Right lobe of liver (tissue), 4 donors: ENCODE results near the gene FLNB.

Source experiments
- POLR2A ChIP-seq: fragments of 450-650 bp; IDR thresholded peaks from one replicate; pipeline ENCODE4 v1.6.1; 2017; ENCODE audit warnings: antibody characterized with exemption, mild to moderate bottlenecking
- TF ChIP-seq, protein P1 (sequence below), 4 donors: fragments of 200-600 bp in 3 of 4; fragments of 450-650 bp in 1 of 4; IDR thresholded peaks; one replicate each; pipeline versions ENCODE4 v1.5.1 to v1.8.0; 2016 to 2022; ENCODE audit warnings: antibody characterized with exemption in 4 of 4, mild to moderate bottlenecking in 2 of 4
- donor health status: DM: no; HTN: no; CAD: no.
- donor health status: DM: no; HTN: no; CAD: no.
- donor health status: DM: no; HTN: yes; CAD: no.

DNA sequence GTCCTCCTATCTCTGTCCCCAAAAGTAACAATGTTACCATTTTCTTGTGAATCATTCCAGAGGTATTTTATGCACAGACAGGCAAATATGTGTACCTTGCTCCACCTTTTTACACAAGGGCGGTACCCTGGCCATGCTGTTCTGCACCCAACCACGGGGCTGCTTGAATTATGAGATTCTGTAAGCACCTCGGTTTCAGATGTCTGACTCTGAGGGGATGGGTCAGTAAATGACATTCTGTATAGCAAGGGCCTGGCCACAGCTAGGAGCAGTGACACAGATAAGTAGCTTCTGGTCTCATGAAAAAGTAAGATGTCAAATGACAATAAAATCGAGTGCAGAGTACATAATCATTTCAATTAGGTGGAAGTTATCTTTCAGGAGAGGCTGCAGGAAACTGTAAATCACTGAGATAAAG, 30.4 kb upstream of the FLNB start:
- TF ChIP-seq, protein P1, sequence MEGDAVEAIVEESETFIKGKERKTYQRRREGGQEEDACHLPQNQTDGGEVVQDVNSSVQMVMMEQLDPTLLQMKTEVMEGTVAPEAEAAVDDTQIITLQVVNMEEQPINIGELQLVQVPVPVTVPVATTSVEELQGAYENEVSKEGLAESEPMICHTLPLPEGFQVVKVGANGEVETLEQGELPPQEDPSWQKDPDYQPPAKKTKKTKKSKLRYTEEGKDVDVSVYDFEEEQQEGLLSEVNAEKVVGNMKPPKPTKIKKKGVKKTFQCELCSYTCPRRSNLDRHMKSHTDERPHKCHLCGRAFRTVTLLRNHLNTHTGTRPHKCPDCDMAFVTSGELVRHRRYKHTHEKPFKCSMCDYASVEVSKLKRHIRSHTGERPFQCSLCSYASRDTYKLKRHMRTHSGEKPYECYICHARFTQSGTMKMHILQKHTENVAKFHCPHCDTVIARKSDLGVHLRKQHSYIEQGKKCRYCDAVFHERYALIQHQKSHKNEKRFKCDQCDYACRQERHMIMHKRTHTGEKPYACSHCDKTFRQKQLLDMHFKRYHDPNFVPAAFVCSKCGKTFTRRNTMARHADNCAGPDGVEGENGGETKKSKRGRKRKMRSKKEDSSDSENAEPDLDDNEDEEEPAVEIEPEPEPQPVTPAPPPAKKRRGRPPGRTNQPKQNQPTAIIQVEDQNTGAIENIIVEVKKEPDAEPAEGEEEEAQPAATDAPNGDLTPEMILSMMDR (IDR thresholded peaks at IDR 0.05) = no peak
- no peak for TF ChIP-seq POLR2A
